ENCODE measurements around the gene OMP.
A peak's percentile ranks its signal among the peaks of the same experiment; 100 is the strongest.

The OMP gene

DNA sequence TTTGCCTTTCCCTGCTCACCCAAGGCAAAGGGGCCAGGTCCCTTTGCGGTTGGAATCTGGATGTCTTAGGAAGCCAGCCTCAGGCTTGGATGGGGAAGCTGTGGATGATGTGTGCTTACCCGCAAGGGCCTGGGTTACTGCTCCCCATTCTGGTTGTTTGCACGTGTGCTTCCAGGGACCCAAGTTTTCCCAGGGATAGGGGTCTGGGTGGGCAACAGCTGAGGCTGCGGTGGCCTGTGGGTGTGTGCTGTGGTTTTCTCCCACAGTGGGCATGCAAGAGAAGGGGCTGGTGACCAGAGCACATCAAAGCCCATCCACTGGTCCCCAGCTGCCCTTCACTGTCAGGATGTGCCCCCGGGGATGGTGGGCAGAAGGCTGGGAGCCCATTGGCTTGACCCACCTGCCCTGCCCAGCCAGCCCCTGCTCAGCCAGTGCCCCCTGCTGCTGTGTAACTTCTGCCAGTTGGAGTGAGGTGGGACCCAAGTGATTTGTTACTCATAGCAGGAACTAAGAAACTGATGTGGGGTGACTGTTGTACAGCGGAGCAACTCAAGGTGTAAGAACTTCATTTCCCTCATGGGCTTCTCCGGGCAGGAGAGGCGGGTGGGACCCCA, 32.6 kb upstream of the OMP start:
- no peak overlapping the region for H3K4me3 ChIP-seq (ENCODE audit: low read depth, low read length)

DNA sequence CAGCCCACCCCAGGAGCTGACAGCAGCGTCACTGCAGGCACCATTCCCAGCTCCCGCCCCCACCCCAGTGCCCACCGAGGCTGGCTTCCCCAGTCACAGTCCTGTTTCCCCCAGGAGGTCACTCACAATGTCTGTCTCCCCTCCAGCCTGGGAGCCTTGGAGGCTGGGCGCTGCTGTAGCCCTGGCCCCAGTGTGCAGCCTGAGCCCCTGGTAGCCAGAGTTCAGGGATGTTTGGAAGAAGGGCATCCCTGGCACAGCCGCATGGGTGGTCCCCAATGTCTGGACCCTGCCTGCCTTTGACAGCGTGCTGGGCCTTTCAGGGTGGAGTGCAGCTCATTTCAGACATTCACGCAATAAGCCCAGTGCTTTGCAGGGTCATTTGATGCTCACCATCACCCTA, 31.6 kb upstream of the OMP start:
- no peaks in the 10 kb centered on the region for H3K36me3 ChIP-seq (ENCODE audit: control insufficient read depth, insufficient read depth, low read length)
- no peak overlapping the region for H3K9ac ChIP-seq (ENCODE audit: low read length)
- H3K27me3 ChIP-seq (ENCODE audit: control insufficient read depth, insufficient read depth, low read length): no peaks in the 10 kb centered on the region
- H3K4me3 ChIP-seq (ENCODE audit: low read depth, low read length): no peak overlapping the region
- peaks cover 24% of the 10 kb centered on the region; the same call in 1 of the 2 replicates for H3K4me1 ChIP-seq (ENCODE audit: control insufficient read depth, insufficient read depth, low read length)
- no peaks in the 10 kb centered on the region for H3K9me3 ChIP-seq (ENCODE audit: control insufficient read depth, insufficient read depth, low read depth, low read length)
- no peak overlapping the region for H3K27ac ChIP-seq (ENCODE audit: low read depth, low read length)

More for the DNA sequence above, 32.6 kb upstream of the OMP start:
- Histone ChIP-seq H3K4me1 (ENCODE audit: control insufficient read depth, insufficient read depth, low read length) (peaks cover 31% of the 10 kb centered on the region; the same call in 1 of the 2 replicates), H3K27ac (ENCODE audit: low read depth, low read length) (no peak overlapping the region), H3K36me3 (ENCODE audit: control insufficient read depth, insufficient read depth, low read length) (no peaks in the 10 kb centered on the region), H3K27me3 (ENCODE audit: control insufficient read depth, insufficient read depth, low read length) (0 out of 2 replicates have a peak, but pooled peaks cover 1% of the 10 kb centered on the region), H3K9me3 (ENCODE audit: control insufficient read depth, insufficient read depth, low read depth, low read length) (no peaks in the 10 kb centered on the region), H3K9ac (ENCODE audit: low read length) (no peak overlapping the region)

GRCh38 chr11:77071671-77072605, 30.7 kb upstream of the OMP start:
- H3K27me3 ChIP-seq (ENCODE audit: control insufficient read depth, insufficient read depth, low read length): no peaks in the 10 kb centered on the region
- no peak overlapping the region for H3K9ac ChIP-seq (ENCODE audit: low read length)
- peaks cover 24% of the 10 kb centered on the region; the same call in 1 of the 2 replicates for H3K4me1 ChIP-seq (ENCODE audit: control insufficient read depth, insufficient read depth, low read length)

GRCh38 chr11:77072851-77073327, 29.8 kb upstream of the OMP start:
- H3K9ac ChIP-seq (ENCODE audit: low read length): no peak overlapping the region
- no peaks in the 10 kb centered on the region for H3K36me3 ChIP-seq (ENCODE audit: control insufficient read depth, insufficient read depth, low read length)
- H3K27me3 ChIP-seq (ENCODE audit: control insufficient read depth, insufficient read depth, low read length): no peaks in the 10 kb centered on the region
- H3K27ac ChIP-seq (ENCODE audit: low read depth, low read length): no peak overlapping the region
- H3K4me1 ChIP-seq (ENCODE audit: control insufficient read depth, insufficient read depth, low read length): peaks cover 18% of the 10 kb centered on the region; the same call in 1 of the 2 replicates
- no peaks in the 10 kb centered on the region for H3K9me3 ChIP-seq (ENCODE audit: control insufficient read depth, insufficient read depth, low read depth, low read length)
- no peak overlapping the region for H3K4me3 ChIP-seq (ENCODE audit: low read depth, low read length)

More at GRCh38 chr11:77071671-77072605, 30.7 kb upstream of the OMP start:
- no peak overlapping the region for H3K27ac ChIP-seq (ENCODE audit: low read depth, low read length)
- no peaks in the 10 kb centered on the region for H3K36me3 ChIP-seq (ENCODE audit: control insufficient read depth, insufficient read depth, low read length)
- H3K9me3 ChIP-seq (ENCODE audit: control insufficient read depth, insufficient read depth, low read depth, low read length): no peaks in the 10 kb centered on the region
- no peak overlapping the region for H3K4me3 ChIP-seq (ENCODE audit: low read depth, low read length)

- no peaks in the 10 kb centered on the region for H3K36me3 ChIP-seq (ENCODE audit: control insufficient read depth, insufficient read depth, low read length)
- H3K27me3 ChIP-seq (ENCODE audit: control insufficient read depth, insufficient read depth, low read length): no peaks in the 10 kb centered on the region
- no peaks in the 10 kb centered on the region for H3K9me3 ChIP-seq (ENCODE audit: control insufficient read depth, insufficient read depth, low read depth, low read length)
- peaks cover 14% of the 10 kb centered on the region; the same call in 1 of the 2 replicates for H3K4me1 ChIP-seq (ENCODE audit: control insufficient read depth, insufficient read depth, low read length)
- H3K9ac ChIP-seq (ENCODE audit: low read length): peak overlapping the region; percentile 31
- H3K27ac ChIP-seq (ENCODE audit: low read depth, low read length): no peak overlapping the region
- no peak overlapping the region for H3K4me3 ChIP-seq (ENCODE audit: low read depth, low read length)
Measured at GRCh38 chr11:77073328-77074001, 29.2 kb upstream of the OMP start.

DNA sequence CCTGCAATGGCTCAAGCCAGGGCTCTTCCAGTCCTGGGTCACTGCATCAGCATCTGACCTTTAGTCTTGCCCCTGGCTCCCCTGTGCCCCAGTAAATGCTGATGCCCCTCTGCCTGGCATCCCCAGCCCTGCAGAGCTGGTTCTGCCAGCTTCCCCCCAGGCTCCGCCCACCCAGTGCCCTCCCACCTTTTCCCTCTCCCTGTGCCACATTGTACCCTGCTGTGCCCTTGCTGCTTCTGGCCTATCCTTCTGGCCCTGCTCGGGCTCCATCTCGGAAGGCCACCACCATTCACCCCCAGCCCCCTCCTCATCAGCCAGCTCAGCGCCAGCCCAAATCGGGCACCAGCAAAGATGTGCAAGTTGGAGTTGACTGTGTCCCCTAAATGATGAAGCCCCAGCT, 28.4 kb upstream of the OMP start:
- no peak overlapping the region for H3K27ac ChIP-seq (ENCODE audit: low read depth, low read length)

GRCh38 chr11:77074626-77075221, 27.9 kb upstream of the OMP start:
- Histone ChIP-seq H3K36me3 (ENCODE audit: control insufficient read depth, insufficient read depth, low read length) (no peaks in the 10 kb centered on the region), H3K9ac (ENCODE audit: low read length) (no peak overlapping the region), H3K9me3 (ENCODE audit: control insufficient read depth, insufficient read depth, low read depth, low read length) (no peaks in the 10 kb centered on the region), H3K27me3 (ENCODE audit: control insufficient read depth, insufficient read depth, low read length) (no peaks in the 10 kb centered on the region), H3K4me1 (ENCODE audit: control insufficient read depth, insufficient read depth, low read length) (peaks cover 14% of the 10 kb centered on the region; the same call in 1 of the 2 replicates), H3K27ac (ENCODE audit: low read depth, low read length) (no peak overlapping the region), H3K4me3 (ENCODE audit: low read depth, low read length) (no peak overlapping the region)

More for the DNA sequence above, 28.4 kb upstream of the OMP start:
- Histone ChIP-seq H3K36me3 (ENCODE audit: control insufficient read depth, insufficient read depth, low read length) (no peaks in the 10 kb centered on the region), H3K4me1 (ENCODE audit: control insufficient read depth, insufficient read depth, low read length) (peaks cover 14% of the 10 kb centered on the region; the same call in 1 of the 2 replicates), H3K9me3 (ENCODE audit: control insufficient read depth, insufficient read depth, low read depth, low read length) (no peaks in the 10 kb centered on the region), H3K4me3 (ENCODE audit: low read depth, low read length) (no peak overlapping the region), H3K27me3 (ENCODE audit: control insufficient read depth, insufficient read depth, low read length) (no peaks in the 10 kb centered on the region), H3K9ac (ENCODE audit: low read length) (no peak overlapping the region)

- Histone ChIP-seq H3K27ac (ENCODE audit: low read depth, low read length) (no peak overlapping the region), H3K36me3 (ENCODE audit: control insufficient read depth, insufficient read depth, low read length) (no peaks in the 10 kb centered on the region), H3K9me3 (ENCODE audit: control insufficient read depth, insufficient read depth, low read depth, low read length) (no peaks in the 10 kb centered on the region), H3K4me1 (ENCODE audit: control insufficient read depth, insufficient read depth, low read length) (peaks cover 14% of the 10 kb centered on the region; the same call in 1 of the 2 replicates), H3K9ac (ENCODE audit: low read length) (no peak overlapping the region), H3K27me3 (ENCODE audit: control insufficient read depth, insufficient read depth, low read length) (no peaks in the 10 kb centered on the region), H3K4me3 (ENCODE audit: low read depth, low read length) (no peak overlapping the region)
Measured at GRCh38 chr11:77075425-77075905, 27.2 kb upstream of the OMP start.

DNA sequence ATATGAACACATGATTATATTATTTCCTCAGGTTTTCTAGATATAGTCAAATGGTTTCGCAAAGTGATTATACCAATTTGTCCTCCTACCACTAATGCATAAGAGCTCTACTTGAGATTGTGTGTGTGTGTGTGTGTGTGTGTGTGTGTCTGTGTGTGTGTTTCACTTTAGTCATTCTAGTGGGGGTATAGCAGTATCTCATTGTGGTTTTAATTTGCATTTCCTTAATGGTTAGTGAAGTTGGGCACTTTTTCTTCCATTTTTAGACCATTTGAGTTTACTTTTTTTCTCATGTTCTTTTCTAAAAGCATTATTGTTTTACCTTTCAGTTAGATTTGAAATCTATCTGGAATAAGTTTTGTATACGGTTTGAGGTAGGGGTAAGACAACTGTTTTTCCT, 23.0 kb upstream of the OMP start:
- Histone ChIP-seq H3K36me3 (ENCODE audit: control insufficient read depth, insufficient read depth, low read length) (no peaks in the 10 kb centered on the region), H3K9ac (ENCODE audit: low read length) (no peak overlapping the region), H3K4me3 (ENCODE audit: low read depth, low read length) (no peak overlapping the region), H3K27ac (ENCODE audit: low read depth, low read length) (no peak overlapping the region), H3K27me3 (ENCODE audit: control insufficient read depth, insufficient read depth, low read length) (no peaks in the 10 kb centered on the region), H3K9me3 (ENCODE audit: control insufficient read depth, insufficient read depth, low read depth, low read length) (no peaks in the 10 kb centered on the region), H3K4me1 (ENCODE audit: control insufficient read depth, insufficient read depth, low read length) (peaks cover 12% of the 10 kb centered on the region; the same call in 1 of the 2 replicates)

- peaks cover 12% of the 10 kb centered on the region; the same call in 1 of the 2 replicates for H3K4me1 ChIP-seq (ENCODE audit: control insufficient read depth, insufficient read depth, low read length)
- H3K4me3 ChIP-seq (ENCODE audit: low read depth, low read length): no peak overlapping the region
- H3K9ac ChIP-seq (ENCODE audit: low read length): no peak overlapping the region
- H3K27ac ChIP-seq (ENCODE audit: low read depth, low read length): no peak overlapping the region
- H3K27me3 ChIP-seq (ENCODE audit: control insufficient read depth, insufficient read depth, low read length): no peaks in the 10 kb centered on the region
- H3K36me3 ChIP-seq (ENCODE audit: control insufficient read depth, insufficient read depth, low read length): no peaks in the 10 kb centered on the region
- no peaks in the 10 kb centered on the region for H3K9me3 ChIP-seq (ENCODE audit: control insufficient read depth, insufficient read depth, low read depth, low read length)
Measured at GRCh38 chr11:77080643-77081210, 21.9 kb upstream of the OMP start.
